B cell (primary cell): ENCODE results near the gene CACTIN. TPM values are rescaled to one million over a fixed set of nuclear protein-coding genes. Genes with fewer than 3 reads are reported as not detected.
A peak's percentile ranks its signal among the peaks of the same experiment; 100 is the strongest.

Experiments used
- ATAC-seq: fragments of 200-7000 bp; cut with Tn5 transposase; one replicate; pipeline ENCODE4 v1.10.0; 2021; ENCODE audit warnings: low read depth, mild to moderate bottlenecking, moderate number of reproducible peaks, moderate library complexity
- CTCF ChIA-PET: fragments of 350-600 bp; sonication (Branson Sonifier 250); formaldehyde crosslinking; loops from one replicate; lab custom pipeline; 2021; ENCODE audit warnings: antibody characterized with exemption, inconsistent platforms; lab: Charles Lee
- POLR2A ChIA-PET: fragments of 350-600 bp; sonication (Branson Sonifier 250); formaldehyde crosslinking; loops from one replicate; lab custom pipeline; 2021; ENCODE audit warnings: antibody characterized with exemption; lab: Charles Lee
- DNase-seq: peaks from one replicate; pipeline ENCODE4 v3.0.0; 2013
- H2AFZ ChIP-seq: 2 replicates; pipeline ENCODE4 v1.6.1; 2012; ENCODE audit warnings: mild to moderate bottlenecking, low read depth, low read length; ENCODE audit not compliant: insufficient read depth, poor library complexity, severe bottlenecking
- H3K27ac ChIP-seq, 2 donors: 1 replicate in 1 of 2; 2 replicates in 1 of 2; pipeline ENCODE4 v1.5.1; 2012 to 2013; ENCODE audit warnings: low read length in 2 of 2, mild to moderate bottlenecking in 2 of 2, moderate library complexity in 1 of 2
- H3K27me3 ChIP-seq, 4 experiments: fragments of 200-600 bp in 1 of 4; sonication (generic) in 1 of 4; replicated peaks in 1 of 4; 1 replicate in 2 of 4; 2 replicates in 2 of 4; pipeline versions ENCODE4 v1.6.1 to v1.7.0; 2013 to 2016; ENCODE audit warnings: low read length in 3 of 4, mild to moderate bottlenecking in 2 of 4, mixed read lengths in 1 of 4, moderate library complexity in 1 of 4; ENCODE audit not compliant: insufficient read depth in 4 of 4, control insufficient read depth in 3 of 4; ENCODE audit errors: control extremely low read depth in 1 of 4
- H3K36me3 ChIP-seq, 2 experiments: replicated peaks in 1 of 2; 1 replicate in 1 of 2; 2 replicates in 1 of 2; pipeline versions ENCODE4 v1.6.1 to v1.7.1; 2013; ENCODE audit warnings: low read length in 1 of 2; ENCODE audit not compliant: insufficient read depth in 2 of 2, control insufficient read depth in 1 of 2; ENCODE audit errors: control extremely low read depth in 1 of 2, extremely low read depth in 1 of 2
- H3K4me1 ChIP-seq, 2 donors: fragments of 200-600 bp in 1 of 2; sonication (generic) in 1 of 2; 1 replicate in 1 of 2; 2 replicates in 1 of 2; pipeline versions ENCODE4 v1.5.1 to v1.6.1; 2013 to 2017; ENCODE audit warnings: low read length in 2 of 2; ENCODE audit not compliant: control insufficient read depth in 2 of 2, insufficient read depth in 2 of 2
- H3K4me2 ChIP-seq: replicated peaks from 2 replicates; pipeline ENCODE3; 2012; ENCODE audit warnings: mild to moderate bottlenecking, low read depth, low read length; ENCODE audit not compliant: poor library complexity, severe bottlenecking
- H3K4me3 ChIP-seq, 5 experiments: fragments of 200-600 bp in 1 of 5; sonication (generic) in 1 of 5; 1 replicate in 3 of 5; 2 replicates in 2 of 5; pipeline versions ENCODE4 v1.5.1 to v1.7.0; 2011 to 2016; ENCODE audit warnings: low read length in 4 of 5, mild to moderate bottlenecking in 4 of 5, low read depth in 2 of 5, control low read depth in 1 of 5, moderate library complexity in 1 of 5; ENCODE audit not compliant: insufficient read depth in 1 of 5; ENCODE audit errors: control extremely low read depth in 1 of 5, extremely low read depth in 1 of 5
- H3K79me2 ChIP-seq: fragments of 200-600 bp; sonication (generic); one replicate; pipeline ENCODE4 v1.6.0; 2016; ENCODE audit warnings: low read length; ENCODE audit not compliant: control insufficient read depth, insufficient read depth
- H3K9ac ChIP-seq: fragments of 200-600 bp; sonication (generic); 2 replicates; pipeline ENCODE4 v1.6.1; 2017; ENCODE audit warnings: mild to moderate bottlenecking, low read length, moderate library complexity
- H3K9me3 ChIP-seq, 3 donors: one replicate each; pipeline versions ENCODE4 v1.6.1 to v1.7.1; 2013; ENCODE audit warnings: low read length in 2 of 3; ENCODE audit not compliant: control insufficient read depth in 2 of 3, insufficient read depth in 1 of 3; ENCODE audit errors: control extremely low read depth in 1 of 3
- H4K20me1 ChIP-seq: 2 replicates; pipeline ENCODE4 v1.6.0; 2012; ENCODE audit warnings: mild to moderate bottlenecking, low read length; ENCODE audit not compliant: insufficient read depth, control insufficient read depth, poor library complexity, severe bottlenecking
- H3K27ac Mint-ChIP-seq: one replicate; pipeline ENCODE4 v1.8.0; 2021; ENCODE audit warnings: mixed read lengths
- H3K27me3 Mint-ChIP-seq: one replicate; pipeline ENCODE4 v1.8.0; 2021; ENCODE audit warnings: mixed read lengths
- H3K4me1 Mint-ChIP-seq: one replicate; pipeline ENCODE4 v1.8.0; 2021; ENCODE audit warnings: mixed read lengths
- H3K4me3 Mint-ChIP-seq: one replicate; pipeline ENCODE4 v1.8.0; 2021; ENCODE audit warnings: mixed read lengths
- H3K9me3 Mint-ChIP-seq: one replicate; pipeline ENCODE4 v1.8.0; 2022; ENCODE audit warnings: mixed read lengths; ENCODE audit not compliant: insufficient read depth
- CTCF ChIP-seq: fragments of 200-600 bp; IDR thresholded peaks from one replicate; pipeline ENCODE4 v1.8.0; 2022; ENCODE audit warnings: antibody characterized with exemption, mild to moderate bottlenecking
- EZH2 ChIP-seq: IDR thresholded peaks from 2 replicates; pipeline ENCODE4 v1.6.1; 2012; ENCODE audit warnings: borderline replicate concordance, low read depth, mild to moderate bottlenecking, moderate library complexity, low read length; ENCODE audit not compliant: insufficient read depth, poor library complexity, severe bottlenecking
- WGBS: methylation state at CpG from one replicate; pipeline ENCODE4 v1.1.5; 2013; ENCODE audit warnings: missing lambda C conversion rate; ENCODE audit not compliant: insufficient coverage; 5-methylcytosine and 5-hydroxymethylcytosine counted together
- intact Hi-C: fragments of 100-400 bp; cut with micrococcal nuclease; formaldehyde crosslinking; loops from one replicate; pipeline ENCODE4 v1.10.0; 2022
- polyA plus RNA-seq: library from polyadenylated mRNA; depleted of rRNA; stranded (reverse); fragments of >200 nt; gene quantifications from 2 replicates; pipeline ENCODE4 v1.2.3, GENCODE V29; 2012
- total RNA-seq, 2 donors: library from RNA; stranded (reverse); fragments of 120-200 nt in 1 of 2; gene quantifications; 1 replicate in 1 of 2; 2 replicates in 1 of 2; pipeline versions ENCODE4 v1.2.3 to v1.2.4, GENCODE V29; 2013 to 2022

The CACTIN gene
- total and polyA plus RNA-seq, 2 donors (not counting 1 experiment from before 2014, with no cell fraction given) = 40.6 to 41.8 TPM

- Histone ChIP-seq H3K4me3 (peak overlapping the region; percentile 49 to 71 (median 65)), H3K36me3 (peaks cover 0 to under 1% of the 10 kb centered on the region in 2 experiments), H3K9me3 (peaks cover 0 to 25% (median 0%) of the 10 kb centered on the region in 3 donors), H3K4me1 (peaks cover 36 to 49% of the 10 kb centered on the region in 2 donors), H4K20me1 (no peaks in the 10 kb centered on the region), H3K27me3 (peaks cover 0 to 4% (median 0%) of the 10 kb centered on the region in 4 experiments), H3K4me2 (peak overlapping the region; percentile 97), H2AFZ (peak overlapping the region; percentile 84), H3K27ac (peak overlapping the region in 1 of 2 donors; percentile 55), H3K79me2 (peaks cover 7% of the 10 kb centered on the region), H3K9ac (peak overlapping the region; percentile 74)
- no peak for ATAC-seq
- no peak overlapping the region for H3K4me3 Mint-ChIP-seq
- no peak overlapping the region for H3K27ac Mint-ChIP-seq
- 32% methylated on average over 5 of the region's 5 CpGs for WGBS
- H3K9me3 Mint-ChIP-seq = no peaks in the 10 kb centered on the region
- DNase-seq = peak; percentile 32
- CTCF ChIA-PET = no interaction called here
- POLR2A ChIA-PET = no interaction called here
- no peaks in the 10 kb centered on the region for H3K27me3 Mint-ChIP-seq
- peaks cover 21% of the 10 kb centered on the region for H3K4me1 Mint-ChIP-seq
- TF ChIP-seq EZH2 (no peak), CTCF (no peak)
- intact Hi-C loops = loop anchor here (5.0 kb wide), 1 partner anchor 48 kb away; the partner anchor contains the start of gene MFSD12
These were observed 20.8 kb downstream of the CACTIN start for GRCh38 chr19:3605770-3606169.

GRCh38 chr19:3605361-3605760 lies 21.2 kb downstream of the CACTIN start:
- Mint-ChIP-seq H3K27me3 (no peaks in the 10 kb centered on the region), H3K27ac (no peak overlapping the region), H3K4me1 (peaks cover 21% of the 10 kb centered on the region), H3K4me3 (no peak overlapping the region), H3K9me3 (no peaks in the 10 kb centered on the region)
- 34% methylated on average over 3 of the region's 3 CpGs for WGBS
- Histone ChIP-seq H3K27me3 (peaks cover 0 to 4% (median 0%) of the 10 kb centered on the region in 4 experiments), H3K4me1 (peaks cover 36 to 49% of the 10 kb centered on the region in 2 donors), H3K79me2 (peaks cover 7% of the 10 kb centered on the region), H4K20me1 (no peaks in the 10 kb centered on the region), H3K9me3 (peaks cover 0 to 28% (median 0%) of the 10 kb centered on the region in 3 donors), H2AFZ (peak overlapping the region; percentile 84), H3K27ac (peak overlapping the region in 1 of 2 donors; percentile 61), H3K36me3 (no peaks in the 10 kb centered on the region), H3K4me2 (peak overlapping the region; percentile 97), H3K9ac (peak overlapping the region; percentile 74), H3K4me3 (peak overlapping the region; percentile 49 to 71 (median 65))
- no peak for ATAC-seq
- DNase-seq = no peak
- POLR2A ChIA-PET = interaction anchor here (0.5 kb wide), 1 partner anchor 98 kb away, joined by 9 read pairs; no protein-coding TSS in a partner anchor
- intact Hi-C loops = loop anchor here (5.0 kb wide), 1 partner anchor 48 kb away; the partner anchor contains the start of gene MFSD12
- CTCF ChIA-PET = interaction anchor here (0.9 to 1.3 kb wide), 3 partner anchors 14 to 20 kb away, joined by 4 to 6 read pairs (median 5); partner anchors contain the start of gene GIPC3
- TF ChIP-seq CTCF (no peak), EZH2 (no peak)
